GM18498 (cell line): Measurements from ENCODE around the gene NAV2.

Experiments used
- ATAC-seq: cut with Tn5 transposase; IDR thresholded peaks from one replicate; pipeline ENCODE4 v1.9.1; 2021; ENCODE audit warnings: mild to moderate bottlenecking, moderate library complexity; ENCODE audit not compliant: unreplicated experiment

NAV2 gene

GRCh38 chr11:19742588-19743292 is 30.1 kb downstream of the NAV2 start:
- peak; percentile 90 for ATAC-seq

- no peak for ATAC-seq
Observed at GRCh38 chr11:19743622-19744021, 31.0 kb downstream of the NAV2 start.

- ATAC-seq: no peak
Observed at GRCh38 chr11:19744130-19744529, 31.5 kb downstream of the NAV2 start.

- ATAC-seq: no peak
Observed at GRCh38 chr11:19746086-19746485, 33.4 kb downstream of the NAV2 start.

GRCh38 chr11:19747634-19748033 is 35.0 kb downstream of the NAV2 start:
- ATAC-seq: no peak

GRCh38 chr11:19751055-19751454 is 38.4 kb downstream of the NAV2 start:
- ATAC-seq: no peak

GRCh38 chr11:19753451-19754106 is 40.9 kb downstream of the NAV2 start:
- no peak for ATAC-seq

GRCh38 chr11:19756675-19757475 is 44.2 kb downstream of the NAV2 start:
- no peak for ATAC-seq

GRCh38 chr11:19759389-19759788 is 46.8 kb downstream of the NAV2 start:
- no peak for ATAC-seq

- no peak for ATAC-seq
Observed at GRCh38 chr11:19762266-19762665, 49.6 kb downstream of the NAV2 start.

- no peak for ATAC-seq
Observed at GRCh38 chr11:19763330-19763729, 50.7 kb downstream of the NAV2 start.

GRCh38 chr11:19766206-19766605 is 53.6 kb downstream of the NAV2 start:
- ATAC-seq: no peak

- ATAC-seq: no peak
Observed at GRCh38 chr11:19766810-19767209, 54.2 kb downstream of the NAV2 start.

GRCh38 chr11:19767627-19768151 is 55.1 kb downstream of the NAV2 start:
- no peak for ATAC-seq

GRCh38 chr11:19768197-19768596 is 55.6 kb downstream of the NAV2 start:
- no peak for ATAC-seq

GRCh38 chr11:19768815-19769214 is 56.2 kb downstream of the NAV2 start:
- ATAC-seq: no peak

GRCh38 chr11:19769820-19770219 is 57.2 kb downstream of the NAV2 start:
- ATAC-seq: peak; percentile 57

GRCh38 chr11:19770277-19770676 is 57.6 kb downstream of the NAV2 start:
- ATAC-seq: peak; percentile 20

GRCh38 chr11:19771463-19771862 is 58.8 kb downstream of the NAV2 start:
- ATAC-seq: no peak

GRCh38 chr11:19772480-19772879 is 59.8 kb downstream of the NAV2 start:
- ATAC-seq: no peak

GRCh38 chr11:19774329-19774728 is 61.7 kb downstream of the NAV2 start:
- ATAC-seq: no peak
